GM18505 (cell line): ENCODE results near the gene PINLYP.

Experiments
- ATAC-seq: cut with Tn5 transposase; IDR thresholded peaks from one replicate; pipeline ENCODE4 v1.9.1; 2021; ENCODE audit not compliant: unreplicated experiment
- POLR2A ChIP-seq: IDR thresholded peaks from 4 replicates; pipeline ENCODE4 v1.6.1; 2011; ENCODE audit warnings: borderline replicate concordance; ENCODE audit not compliant: insufficient read depth, insufficient read length; ENCODE audit errors: extremely low read depth

The PINLYP gene

GRCh38 chr19:43561139-43561970 lies 14.2 kb upstream of the PINLYP start:
- no peak for ATAC-seq
- no peak for TF ChIP-seq POLR2A

GRCh38 chr19:43562226-43562697 lies 13.3 kb upstream of the PINLYP start:
- TF ChIP-seq POLR2A = no peak

GRCh38 chr19:43562698-43563241 lies 12.8 kb upstream of the PINLYP start:
- peak; percentile 70 for ATAC-seq
- TF ChIP-seq POLR2A = no peak

More at GRCh38 chr19:43562226-43562697, 13.3 kb upstream of the PINLYP start:
- ATAC-seq = no peak

GRCh38 chr19:43563816-43564457 lies 11.7 kb upstream of the PINLYP start:
- no peak for TF ChIP-seq POLR2A
- ATAC-seq = no peak

- ATAC-seq = no peak
- TF ChIP-seq POLR2A = no peak
Measured at GRCh38 chr19:43564800-43565199, 10.8 kb upstream of the PINLYP start.

GRCh38 chr19:43569657-43570056 lies 5.9 kb upstream of the PINLYP start:
- no peak for ATAC-seq
- TF ChIP-seq POLR2A = no peak

GRCh38 chr19:43570174-43570791 lies 5.3 kb upstream of the PINLYP start:
- ATAC-seq = no peak
- TF ChIP-seq POLR2A = no peak

GRCh38 chr19:43572171-43572588 lies 3.4 kb upstream of the PINLYP start:
- ATAC-seq = no peak

GRCh38 chr19:43574424-43575155 lies 1.0 kb upstream of the PINLYP start:
- ATAC-seq = no peak
- TF ChIP-seq POLR2A = no peak

More at GRCh38 chr19:43572171-43572588, 3.4 kb upstream of the PINLYP start:
- TF ChIP-seq POLR2A = no peak

- no peak for ATAC-seq
- TF ChIP-seq POLR2A = no peak
Measured at GRCh38 chr19:43575955-43576878, 616 bp downstream of the PINLYP start.

- TF ChIP-seq POLR2A = no peak
- no peak for ATAC-seq
Measured at GRCh38 chr19:43578787-43579186, 3.2 kb downstream of the PINLYP start.

- no peak for ATAC-seq
- no peak for TF ChIP-seq POLR2A
Measured at GRCh38 chr19:43581467-43581866, 5.9 kb downstream of the PINLYP start.
